GM19468 (cell line): ENCODE results near the gene EPSTI1.
"Not testable (repeated sequence)": the region's sequence is repeated elsewhere in the genome, so short reads cannot be mapped to it uniquely, and the experiment has no call there.

Source experiments
- ATAC-seq: cut with Tn5 transposase; IDR thresholded peaks from one replicate; pipeline ENCODE4 v1.9.1; 2021; ENCODE audit warnings: mild to moderate bottlenecking, moderate library complexity, moderate number of reproducible peaks; ENCODE audit not compliant: unreplicated experiment; ENCODE audit errors: extremely low read depth

EPSTI1 gene

DNA sequence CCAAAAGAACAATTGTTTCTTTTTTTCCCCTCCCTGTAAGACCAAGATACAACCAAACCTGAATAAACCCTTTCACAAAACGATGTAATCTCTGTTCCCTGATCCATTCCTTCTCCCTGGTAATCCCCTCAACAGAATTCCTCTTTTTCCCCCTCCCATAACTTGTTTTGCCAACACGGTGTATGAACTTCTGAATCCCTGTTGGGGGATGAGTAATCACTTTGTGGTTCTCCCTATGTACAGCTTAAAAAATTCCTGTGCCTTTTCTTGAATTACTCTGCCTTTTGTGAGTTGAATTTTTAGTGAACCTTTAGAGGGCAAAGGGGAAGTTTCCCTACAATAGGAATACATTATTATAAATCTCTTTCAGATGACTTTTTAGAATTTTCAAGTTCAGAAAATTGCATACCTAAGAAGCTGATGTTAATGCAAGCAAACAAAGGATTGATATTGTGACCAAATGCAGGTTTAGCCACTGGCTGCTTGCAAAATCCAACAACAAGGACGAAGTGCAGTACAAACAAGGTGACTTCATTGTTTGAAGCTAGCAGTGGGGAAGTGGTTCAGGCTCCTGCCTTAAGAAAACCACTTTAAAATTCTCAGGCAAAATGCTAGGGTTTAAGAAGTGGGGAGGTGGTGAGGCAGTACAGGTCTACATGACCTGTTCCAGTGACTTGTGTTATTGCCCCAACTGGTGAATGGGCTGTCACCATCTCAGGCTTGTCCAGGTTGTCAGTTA, 15.0 kb upstream of the EPSTI1 start:
- no peak for ATAC-seq

DNA sequence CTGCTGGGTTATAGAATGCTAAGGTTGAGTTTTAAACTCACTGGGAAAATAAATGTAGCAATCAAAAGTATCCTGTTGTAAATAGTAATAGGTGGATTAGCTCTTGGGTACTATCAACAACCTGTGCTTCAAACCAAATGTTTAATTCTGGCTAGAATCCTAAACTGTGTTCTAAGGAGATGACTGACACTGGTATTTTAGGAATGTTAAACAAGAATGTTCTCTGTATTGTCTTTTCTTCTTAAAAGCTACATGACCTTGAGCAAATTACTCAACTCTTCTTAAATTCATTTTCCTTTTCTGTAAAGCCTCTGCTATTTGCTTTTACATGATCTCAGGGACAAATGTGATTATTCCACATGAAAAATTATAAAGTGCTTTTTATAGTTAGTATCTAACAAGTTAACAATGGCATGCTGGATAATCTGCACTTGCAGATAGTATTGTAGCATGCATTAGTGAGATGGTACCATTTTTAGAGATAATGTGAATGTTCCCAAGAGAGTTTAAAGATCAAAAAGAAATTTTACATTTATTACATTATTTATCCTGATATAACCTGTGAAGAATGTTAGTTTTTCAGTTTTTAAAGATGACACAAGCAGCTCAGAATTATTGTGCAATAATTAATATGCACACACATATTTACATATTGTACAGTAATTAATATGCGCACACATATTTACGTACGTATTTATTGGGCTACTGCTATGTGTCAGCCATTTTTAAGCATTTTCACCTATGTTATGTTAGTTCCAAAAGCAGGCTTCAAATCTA, 13.6 kb upstream of the EPSTI1 start:
- ATAC-seq = no peak

- no peak for ATAC-seq
Measured at GRCh38 chr13:43003729-43004128, 11.7 kb upstream of the EPSTI1 start.

DNA sequence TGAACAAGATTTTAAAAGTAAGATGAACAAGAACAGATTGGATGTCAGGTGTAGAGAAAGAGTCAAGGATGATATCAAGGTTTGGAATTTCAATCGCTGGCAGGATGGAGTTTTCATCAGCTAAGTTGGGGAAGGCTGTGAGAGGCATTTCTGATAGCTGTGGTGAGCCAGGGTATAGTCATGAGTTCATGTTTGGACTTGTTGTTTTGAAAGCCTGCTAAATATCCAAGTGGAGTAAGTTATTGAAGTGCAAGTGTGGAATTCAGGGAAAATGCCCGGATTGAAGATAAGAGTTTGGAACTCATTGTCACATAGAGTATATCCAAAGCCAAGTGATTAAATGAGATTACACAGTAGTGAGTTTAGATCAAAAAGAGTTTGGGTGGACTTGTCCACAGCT, 11.0 kb upstream of the EPSTI1 start:
- ATAC-seq = no peak

DNA sequence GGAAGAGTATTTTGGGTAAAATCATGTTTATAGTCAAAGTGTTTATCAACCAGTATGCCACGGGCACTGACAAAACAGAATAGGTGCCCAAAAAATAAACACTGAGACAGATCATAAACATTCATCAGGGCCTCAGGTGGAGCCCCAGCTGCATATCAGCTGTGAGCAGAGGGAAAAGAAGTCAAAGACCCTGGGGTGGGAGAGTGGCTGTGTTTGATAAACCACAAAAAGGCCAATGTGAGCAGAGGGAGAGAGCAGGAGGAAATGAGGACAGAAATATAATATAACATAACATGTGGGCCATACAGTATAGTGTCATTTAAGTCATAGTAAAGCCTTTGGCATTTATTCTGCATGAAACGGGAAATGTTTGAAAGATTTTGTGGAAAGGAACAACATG, 10.0 kb upstream of the EPSTI1 start:
- ATAC-seq = no peak

DNA sequence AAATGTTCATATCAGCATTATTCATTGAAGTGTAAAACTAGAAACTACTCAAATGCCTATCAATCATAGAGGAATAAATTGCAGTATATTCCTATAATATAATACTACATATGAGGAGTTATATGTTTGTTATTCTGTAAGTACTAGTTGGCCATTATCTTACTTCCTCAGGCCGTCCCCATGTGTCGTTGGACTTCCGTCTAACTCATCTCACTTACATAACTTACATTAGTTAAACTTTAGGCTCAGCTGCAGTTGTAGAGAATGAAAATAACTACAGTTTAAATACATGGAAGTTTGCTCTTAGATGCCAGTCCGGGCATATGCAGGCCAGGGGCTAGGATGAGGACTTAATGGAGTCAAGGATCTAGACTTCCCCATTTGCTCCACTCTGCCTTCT, 8.6 kb upstream of the EPSTI1 start:
- ATAC-seq = no peak

- no peak for ATAC-seq
Measured at GRCh38 chr13:42999491-42999890, 7.5 kb upstream of the EPSTI1 start.

GRCh38 chr13:42997381-42997780, 5.3 kb upstream of the EPSTI1 start:
- ATAC-seq = no peak

GRCh38 chr13:42996584-42996983, 4.5 kb upstream of the EPSTI1 start:
- ATAC-seq = no peak

GRCh38 chr13:42994878-42995277, 2.8 kb upstream of the EPSTI1 start:
- ATAC-seq = no peak

GRCh38 chr13:42992764-42993122, 702 bp upstream of the EPSTI1 start:
- no peak for ATAC-seq

DNA sequence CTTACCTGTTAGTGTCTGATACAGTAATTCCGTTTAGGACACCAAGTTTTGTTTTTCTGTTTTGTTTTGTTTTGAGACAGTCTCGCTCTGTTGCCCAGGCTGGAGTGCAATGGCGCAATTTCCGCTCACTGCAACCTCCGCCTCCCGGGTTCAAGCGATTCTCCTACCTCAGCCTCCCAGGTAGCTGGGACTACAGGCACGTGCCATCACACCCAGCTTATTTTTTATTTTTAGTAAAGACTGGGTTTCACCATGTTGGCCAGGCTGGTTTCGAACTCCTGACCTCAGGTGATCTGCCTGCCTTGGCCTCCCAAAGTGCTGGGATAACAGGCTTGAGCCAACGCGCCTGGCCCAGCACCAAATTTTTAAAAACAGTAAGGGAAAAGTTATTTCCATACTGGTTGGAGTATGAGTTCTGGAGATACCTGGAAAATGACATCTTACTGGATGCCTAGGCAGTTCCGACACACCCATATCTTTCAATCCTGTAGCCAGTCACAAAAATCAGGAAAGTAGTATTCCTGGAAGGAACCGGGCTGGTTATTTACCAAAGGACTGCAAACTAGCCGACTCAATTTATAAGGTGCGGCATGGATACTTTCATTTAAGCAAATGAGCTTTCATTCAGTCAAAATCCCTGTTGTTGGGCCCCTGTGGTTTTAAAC, 676 bp downstream of the EPSTI1 start:
- not testable (repeated sequence) for ATAC-seq

DNA sequence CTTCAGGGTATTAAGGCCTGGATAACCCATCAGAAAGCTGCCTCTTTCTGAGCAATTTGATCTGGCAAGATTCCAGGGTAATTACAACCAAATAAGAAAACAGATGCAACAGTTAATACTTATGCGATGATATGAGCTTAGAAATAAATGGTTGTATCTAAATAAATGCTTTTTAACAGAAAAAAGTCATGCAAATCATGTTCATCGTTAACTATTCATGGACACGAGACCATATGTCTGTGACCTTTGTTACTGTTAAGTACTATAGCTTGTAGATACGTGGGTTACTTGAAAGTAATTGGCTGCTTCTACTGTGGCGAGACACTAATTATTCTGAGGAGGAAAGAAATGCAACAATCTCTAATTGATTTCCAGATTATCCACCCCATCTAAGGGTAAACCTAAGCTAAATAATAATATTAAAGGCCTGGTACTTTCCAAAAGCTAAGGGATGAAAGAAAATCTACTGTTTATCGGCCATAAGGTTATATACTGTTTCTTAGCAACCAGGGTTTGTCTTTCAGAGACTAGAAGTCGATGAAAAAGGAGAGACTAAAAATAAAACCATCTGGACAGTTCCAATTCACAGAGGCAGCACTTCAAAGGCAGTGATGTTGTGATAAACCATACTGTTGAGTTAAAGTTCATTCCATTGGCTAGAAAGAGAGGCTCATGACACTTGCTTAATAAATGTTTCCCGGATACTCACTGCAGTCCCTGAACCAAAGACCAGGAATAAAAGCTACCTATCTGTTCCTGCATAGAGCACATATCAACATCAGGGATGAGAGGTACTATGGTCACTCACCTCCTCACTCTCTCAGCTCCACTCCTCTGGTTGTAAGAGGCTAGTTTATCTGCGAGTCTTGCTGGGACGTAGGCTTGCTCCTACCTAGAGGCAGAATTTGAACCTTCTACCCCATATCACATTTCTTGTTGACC, 1.5 kb downstream of the EPSTI1 start:
- no peak for ATAC-seq

DNA sequence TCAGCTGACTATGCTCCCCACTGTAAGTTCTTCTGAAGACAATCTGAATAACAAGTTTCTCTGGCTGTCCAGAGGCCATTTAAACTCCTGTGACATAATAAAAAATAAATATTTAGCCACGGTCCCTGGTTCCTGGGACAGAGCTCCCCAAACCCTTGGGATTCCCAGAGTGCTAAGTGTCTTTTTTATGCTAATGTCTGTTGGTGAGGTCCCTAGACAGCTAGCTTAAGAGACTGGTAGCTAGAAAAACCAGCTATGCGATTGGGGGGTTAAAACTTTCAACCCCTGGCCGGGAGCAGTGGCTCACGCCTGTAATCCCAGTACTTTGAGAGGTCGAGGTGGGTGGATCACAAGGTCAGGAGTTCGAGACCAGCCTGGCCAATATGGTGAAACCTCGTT, 5.9 kb downstream of the EPSTI1 start:
- no peak for ATAC-seq

DNA sequence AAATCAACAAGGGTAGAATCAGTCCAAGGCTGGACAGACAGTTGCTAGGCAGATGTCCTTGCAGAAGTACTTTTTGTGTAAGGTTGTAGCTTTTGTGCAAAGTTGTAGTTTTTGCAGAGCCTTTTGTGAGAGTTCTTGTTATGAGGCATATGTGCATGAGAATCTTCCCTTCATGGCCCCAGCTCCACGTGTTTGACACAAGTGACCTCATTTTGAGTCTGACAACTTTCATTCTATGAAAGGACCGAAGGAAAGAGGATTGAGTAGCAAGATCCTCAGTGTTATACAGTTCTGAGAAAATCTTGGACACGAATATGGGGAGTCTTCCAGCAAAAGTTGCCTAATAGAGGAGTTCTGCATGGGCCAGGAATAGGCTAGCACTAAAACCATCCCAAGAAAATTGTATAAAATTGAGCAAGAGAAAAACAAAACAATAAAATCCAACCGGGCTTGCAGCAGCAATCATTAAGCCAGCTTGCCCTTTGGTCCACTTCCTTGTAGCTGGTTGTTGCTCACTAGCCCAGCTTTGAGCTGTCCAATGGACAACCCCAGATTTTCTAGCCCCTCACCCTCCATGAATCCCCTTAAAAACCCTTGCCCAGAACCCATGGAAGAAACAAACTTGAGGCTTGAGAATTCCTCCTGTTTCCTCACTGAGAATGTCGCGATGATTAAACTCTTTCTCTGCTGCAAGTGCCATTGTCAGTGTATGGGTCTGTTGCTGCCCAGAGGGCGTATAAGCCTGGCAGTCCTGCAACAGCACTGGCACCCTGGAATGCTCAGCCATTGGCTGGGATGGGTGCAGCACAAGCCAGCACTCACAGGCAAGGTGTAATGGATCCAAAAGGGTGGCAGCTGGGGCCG, 6.5 kb downstream of the EPSTI1 start:
- ATAC-seq = no peak

DNA sequence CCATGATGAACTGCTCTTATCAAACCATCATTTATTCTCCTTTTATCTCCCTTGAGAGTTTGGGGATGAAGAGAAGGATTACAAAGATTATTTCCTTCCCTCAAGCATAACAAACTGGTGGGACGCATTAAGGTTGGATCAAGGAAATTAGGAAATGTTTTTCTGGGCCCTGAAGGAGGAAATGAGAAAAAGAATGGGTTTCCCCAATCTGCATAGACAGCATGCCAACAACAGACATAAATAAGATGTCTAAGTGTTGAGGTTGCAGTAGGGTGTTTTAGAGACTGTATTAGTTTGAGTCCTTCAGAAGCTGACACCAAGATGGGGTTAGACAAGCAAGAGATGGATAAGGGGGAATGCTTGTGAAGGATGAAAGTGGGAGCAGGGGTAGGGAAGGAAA, 7.3 kb downstream of the EPSTI1 start:
- no peak for ATAC-seq

DNA sequence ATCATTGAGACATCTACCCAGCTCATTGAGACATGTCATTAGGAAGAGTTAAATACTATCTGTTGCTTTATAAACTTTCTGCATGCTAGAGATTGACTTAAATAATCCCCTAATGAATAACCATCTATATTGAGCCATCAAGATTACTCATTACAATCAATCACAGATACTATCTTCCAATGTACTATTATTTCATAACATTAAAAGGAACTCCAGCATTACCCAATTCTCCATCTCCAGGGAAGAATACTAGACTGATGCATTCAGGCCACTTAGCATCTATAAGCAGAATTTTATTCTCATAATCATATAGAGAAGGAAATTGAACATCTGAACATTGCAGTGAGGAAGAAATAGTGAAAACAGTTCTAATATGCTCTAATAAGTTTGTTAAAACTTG, 8.0 kb downstream of the EPSTI1 start:
- ATAC-seq = no peak

DNA sequence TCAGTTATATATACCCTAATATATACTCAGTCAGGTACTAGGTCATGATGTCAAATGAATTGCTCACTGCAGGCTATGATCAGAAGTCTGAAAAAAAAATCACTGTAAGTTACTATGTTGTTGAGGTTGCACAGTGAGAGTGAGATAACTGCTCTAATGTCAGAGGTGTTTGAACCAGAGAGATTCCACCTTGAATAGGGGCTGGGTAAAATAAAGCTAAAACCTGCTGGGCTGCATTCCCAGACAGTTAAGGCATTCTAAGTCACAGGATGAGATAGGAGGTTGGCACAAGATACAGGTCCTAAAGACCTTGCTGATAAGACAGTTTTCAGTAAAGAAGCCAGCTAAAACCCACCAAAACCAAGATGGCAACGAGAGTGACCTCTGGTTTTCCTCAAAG, 10.2 kb downstream of the EPSTI1 start:
- no peak for ATAC-seq

GRCh38 chr13:42981317-42981716, 10.7 kb downstream of the EPSTI1 start:
- ATAC-seq = no peak
